ENCODE measurements around the gene KCNJ1.

KCNJ1 gene

GRCh38 chr11:128897826-128898225, 30.7 kb upstream of the KCNJ1 start:
- H3K36me3 ChIP-seq (ENCODE audit: control insufficient read depth, insufficient read depth, low read length), result no peaks in the 10 kb centered on the region
- peaks cover 89% of the 10 kb centered on the region for H3K27me3 ChIP-seq (ENCODE audit: control insufficient read depth, insufficient read depth, low read length)

GRCh38 chr11:128896356-128896755, 29.3 kb upstream of the KCNJ1 start:
- H3K4me3 ChIP-seq (ENCODE audit: low read depth, low read length), result no peak overlapping the region
- peaks cover 89% of the 10 kb centered on the region for H3K27me3 ChIP-seq (ENCODE audit: control insufficient read depth, insufficient read depth, low read length)
- no peaks in the 10 kb centered on the region for H3K36me3 ChIP-seq (ENCODE audit: control insufficient read depth, insufficient read depth, low read length)

More at GRCh38 chr11:128897826-128898225, 30.7 kb upstream of the KCNJ1 start:
- Histone ChIP-seq H3K4me1 (ENCODE audit: control insufficient read depth, insufficient read depth, low read length) (peaks cover 6% of the 10 kb centered on the region), H3K4me3 (ENCODE audit: low read depth, low read length) (no peak overlapping the region), H3K9me3 (ENCODE audit: control insufficient read depth, insufficient read depth, low read length) (no peaks in the 10 kb centered on the region), H3K9ac (ENCODE audit: low read depth, low read length) (no peak overlapping the region)

GRCh38 chr11:128895526-128895925, 28.4 kb upstream of the KCNJ1 start:
- H3K27me3 ChIP-seq (ENCODE audit: control insufficient read depth, insufficient read depth, low read length), result peaks cover 87% of the 10 kb centered on the region

More at GRCh38 chr11:128896356-128896755, 29.3 kb upstream of the KCNJ1 start:
- H3K4me1 ChIP-seq (ENCODE audit: control insufficient read depth, insufficient read depth, low read length), result peaks cover under 1% of the 10 kb centered on the region
- no peaks in the 10 kb centered on the region for H3K9me3 ChIP-seq (ENCODE audit: control insufficient read depth, insufficient read depth, low read length)
- no peak overlapping the region for H3K9ac ChIP-seq (ENCODE audit: low read depth, low read length)

GRCh38 chr11:128894685-128895084, 27.6 kb upstream of the KCNJ1 start:
- Histone ChIP-seq H3K9ac (ENCODE audit: low read depth, low read length) (no peak overlapping the region), H3K4me1 (ENCODE audit: control insufficient read depth, insufficient read depth, low read length) (peaks cover 3% of the 10 kb centered on the region), H3K36me3 (ENCODE audit: control insufficient read depth, insufficient read depth, low read length) (no peaks in the 10 kb centered on the region), H3K9me3 (ENCODE audit: control insufficient read depth, insufficient read depth, low read length) (no peaks in the 10 kb centered on the region), H3K4me3 (ENCODE audit: low read depth, low read length) (no peak overlapping the region), H3K27me3 (ENCODE audit: control insufficient read depth, insufficient read depth, low read length) (peaks cover 87% of the 10 kb centered on the region)

More at GRCh38 chr11:128895526-128895925, 28.4 kb upstream of the KCNJ1 start:
- H3K9me3 ChIP-seq (ENCODE audit: control insufficient read depth, insufficient read depth, low read length), result no peaks in the 10 kb centered on the region
- no peaks in the 10 kb centered on the region for H3K4me1 ChIP-seq (ENCODE audit: control insufficient read depth, insufficient read depth, low read length)
- H3K4me3 ChIP-seq (ENCODE audit: low read depth, low read length), result no peak overlapping the region
- no peaks in the 10 kb centered on the region for H3K36me3 ChIP-seq (ENCODE audit: control insufficient read depth, insufficient read depth, low read length)
- H3K9ac ChIP-seq (ENCODE audit: low read depth, low read length), result no peak overlapping the region

GRCh38 chr11:128894286-128894681, 27.2 kb upstream of the KCNJ1 start:
- Histone ChIP-seq H3K4me3 (ENCODE audit: low read depth, low read length) (no peak overlapping the region), H3K4me1 (ENCODE audit: control insufficient read depth, insufficient read depth, low read length) (peaks cover 3% of the 10 kb centered on the region), H3K9me3 (ENCODE audit: control insufficient read depth, insufficient read depth, low read length) (no peaks in the 10 kb centered on the region), H3K36me3 (ENCODE audit: control insufficient read depth, insufficient read depth, low read length) (no peaks in the 10 kb centered on the region), H3K27me3 (ENCODE audit: control insufficient read depth, insufficient read depth, low read length) (peaks cover 87% of the 10 kb centered on the region), H3K9ac (ENCODE audit: low read depth, low read length) (no peak overlapping the region)

GRCh38 chr11:128893578-128894285, 26.6 kb upstream of the KCNJ1 start:
- no peaks in the 10 kb centered on the region for H3K36me3 ChIP-seq (ENCODE audit: control insufficient read depth, insufficient read depth, low read length)
- peaks cover 87% of the 10 kb centered on the region for H3K27me3 ChIP-seq (ENCODE audit: control insufficient read depth, insufficient read depth, low read length)
- H3K9ac ChIP-seq (ENCODE audit: low read depth, low read length), result no peak overlapping the region
- no peak overlapping the region for H3K4me3 ChIP-seq (ENCODE audit: low read depth, low read length)
- peaks cover 3% of the 10 kb centered on the region for H3K4me1 ChIP-seq (ENCODE audit: control insufficient read depth, insufficient read depth, low read length)
- no peaks in the 10 kb centered on the region for H3K9me3 ChIP-seq (ENCODE audit: control insufficient read depth, insufficient read depth, low read length)

- H3K9me3 ChIP-seq (ENCODE audit: control insufficient read depth, insufficient read depth, low read length), result no peaks in the 10 kb centered on the region
- peaks cover 87% of the 10 kb centered on the region for H3K27me3 ChIP-seq (ENCODE audit: control insufficient read depth, insufficient read depth, low read length)
- no peaks in the 10 kb centered on the region for H3K36me3 ChIP-seq (ENCODE audit: control insufficient read depth, insufficient read depth, low read length)
- no peak overlapping the region for H3K4me3 ChIP-seq (ENCODE audit: low read depth, low read length)
- H3K4me1 ChIP-seq (ENCODE audit: control insufficient read depth, insufficient read depth, low read length), result peaks cover 5% of the 10 kb centered on the region
- no peak overlapping the region for H3K9ac ChIP-seq (ENCODE audit: low read depth, low read length)
Measured at GRCh38 chr11:128892866-128893565, 25.9 kb upstream of the KCNJ1 start.

GRCh38 chr11:128891913-128892398, 24.9 kb upstream of the KCNJ1 start:
- Histone ChIP-seq H3K4me3 (ENCODE audit: low read depth, low read length) (peak overlapping the region; percentile 43), H3K36me3 (ENCODE audit: control insufficient read depth, insufficient read depth, low read length) (no peaks in the 10 kb centered on the region), H3K4me1 (ENCODE audit: control insufficient read depth, insufficient read depth, low read length) (peaks cover 8% of the 10 kb centered on the region), H3K9ac (ENCODE audit: low read depth, low read length) (no peak overlapping the region), H3K9me3 (ENCODE audit: control insufficient read depth, insufficient read depth, low read length) (no peaks in the 10 kb centered on the region), H3K27me3 (ENCODE audit: control insufficient read depth, insufficient read depth, low read length) (peaks cover 91% of the 10 kb centered on the region)

GRCh38 chr11:128890543-128891368, 23.7 kb upstream of the KCNJ1 start, which contains the start of gene KCNJ5:
Gene KCNJ5, plus strand, starts transcription at chr11:128891356. Its CDS starts 19,918 bp downstream, at chr11:128911274.
- Histone ChIP-seq H3K36me3 (ENCODE audit: control insufficient read depth, insufficient read depth, low read length) (no peaks in the 10 kb centered on the region), H3K9me3 (ENCODE audit: control insufficient read depth, insufficient read depth, low read length) (no peaks in the 10 kb centered on the region), H3K4me1 (ENCODE audit: control insufficient read depth, insufficient read depth, low read length) (peaks cover 8% of the 10 kb centered on the region), H3K4me3 (ENCODE audit: low read depth, low read length) (peak within 1 kb of the TSS; percentile 60), H3K9ac (ENCODE audit: low read depth, low read length) (no peak within 1 kb of the TSS), H3K27me3 (ENCODE audit: control insufficient read depth, insufficient read depth, low read length) (peaks cover 93% of the 10 kb centered on the region)

- Histone ChIP-seq H3K36me3 (ENCODE audit: control insufficient read depth, insufficient read depth, low read length) (no peaks in the 10 kb centered on the region), H3K4me1 (ENCODE audit: control insufficient read depth, insufficient read depth, low read length) (peaks cover 8% of the 10 kb centered on the region), H3K27me3 (ENCODE audit: control insufficient read depth, insufficient read depth, low read length) (peaks cover 88% of the 10 kb centered on the region), H3K4me3 (ENCODE audit: low read depth, low read length) (peak overlapping the region; percentile 60), H3K9ac (ENCODE audit: low read depth, low read length) (no peak overlapping the region), H3K9me3 (ENCODE audit: control insufficient read depth, insufficient read depth, low read length) (no peaks in the 10 kb centered on the region)
Measured at GRCh38 chr11:128890216-128890542, 23.1 kb upstream of the KCNJ1 start.

- H3K4me1 ChIP-seq (ENCODE audit: control insufficient read depth, insufficient read depth, low read length), result peaks cover 8% of the 10 kb centered on the region
- H3K9me3 ChIP-seq (ENCODE audit: control insufficient read depth, insufficient read depth, low read length), result no peaks in the 10 kb centered on the region
- H3K27me3 ChIP-seq (ENCODE audit: control insufficient read depth, insufficient read depth, low read length), result peaks cover 84% of the 10 kb centered on the region
- H3K36me3 ChIP-seq (ENCODE audit: control insufficient read depth, insufficient read depth, low read length), result no peaks in the 10 kb centered on the region
- H3K4me3 ChIP-seq (ENCODE audit: low read depth, low read length), result peak overlapping the region; percentile 60
- H3K9ac ChIP-seq (ENCODE audit: low read depth, low read length), result no peak overlapping the region
Measured at GRCh38 chr11:128889657-128890213, 22.6 kb upstream of the KCNJ1 start.

Measured in iPS-15b (cell line).